GM19463 (cell line): ENCODE results near the gene RHCG.
A peak's percentile ranks its signal among the peaks of the same experiment; 100 is the strongest.

ENCODE experiments used
- ATAC-seq: cut with Tn5 transposase; IDR thresholded peaks from one replicate; pipeline ENCODE4 v1.9.1; 2021; ENCODE audit warnings: mild to moderate bottlenecking, moderate library complexity; ENCODE audit not compliant: unreplicated experiment

The RHCG gene

DNA sequence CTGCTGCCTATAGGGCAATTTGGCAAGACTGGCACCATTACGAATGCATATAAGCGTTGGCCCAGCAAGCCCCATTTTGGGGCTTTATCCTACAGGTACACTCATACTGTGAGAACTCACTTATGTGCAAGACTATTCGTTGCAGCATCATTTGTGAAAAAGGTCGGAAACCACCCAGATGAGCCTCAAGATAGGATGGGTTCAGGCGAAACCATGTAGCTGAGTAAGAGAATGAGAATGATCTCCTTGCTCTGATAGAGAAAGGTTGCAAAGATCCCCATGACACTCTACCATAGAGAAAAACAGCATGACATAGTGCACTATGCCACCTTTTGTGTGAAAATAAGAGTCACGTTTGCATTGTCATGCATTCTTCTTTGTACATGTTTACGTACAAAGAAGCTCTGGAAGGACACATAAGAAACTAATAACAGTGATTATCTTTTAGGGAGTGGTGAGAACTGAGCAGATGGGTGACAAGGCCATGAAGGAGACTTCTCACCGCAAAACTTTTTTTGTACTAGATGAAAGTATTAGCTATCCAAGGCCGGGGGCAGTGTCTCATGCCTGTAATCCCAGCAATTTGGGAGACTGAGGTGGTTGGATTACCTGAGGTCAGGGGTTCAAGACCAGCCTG, 50.0 kb downstream of the RHCG start:
- ATAC-seq, result no peak

- ATAC-seq, result no peak
Measured at GRCh38 chr15:89445518-89445917, 50.9 kb downstream of the RHCG start.

DNA sequence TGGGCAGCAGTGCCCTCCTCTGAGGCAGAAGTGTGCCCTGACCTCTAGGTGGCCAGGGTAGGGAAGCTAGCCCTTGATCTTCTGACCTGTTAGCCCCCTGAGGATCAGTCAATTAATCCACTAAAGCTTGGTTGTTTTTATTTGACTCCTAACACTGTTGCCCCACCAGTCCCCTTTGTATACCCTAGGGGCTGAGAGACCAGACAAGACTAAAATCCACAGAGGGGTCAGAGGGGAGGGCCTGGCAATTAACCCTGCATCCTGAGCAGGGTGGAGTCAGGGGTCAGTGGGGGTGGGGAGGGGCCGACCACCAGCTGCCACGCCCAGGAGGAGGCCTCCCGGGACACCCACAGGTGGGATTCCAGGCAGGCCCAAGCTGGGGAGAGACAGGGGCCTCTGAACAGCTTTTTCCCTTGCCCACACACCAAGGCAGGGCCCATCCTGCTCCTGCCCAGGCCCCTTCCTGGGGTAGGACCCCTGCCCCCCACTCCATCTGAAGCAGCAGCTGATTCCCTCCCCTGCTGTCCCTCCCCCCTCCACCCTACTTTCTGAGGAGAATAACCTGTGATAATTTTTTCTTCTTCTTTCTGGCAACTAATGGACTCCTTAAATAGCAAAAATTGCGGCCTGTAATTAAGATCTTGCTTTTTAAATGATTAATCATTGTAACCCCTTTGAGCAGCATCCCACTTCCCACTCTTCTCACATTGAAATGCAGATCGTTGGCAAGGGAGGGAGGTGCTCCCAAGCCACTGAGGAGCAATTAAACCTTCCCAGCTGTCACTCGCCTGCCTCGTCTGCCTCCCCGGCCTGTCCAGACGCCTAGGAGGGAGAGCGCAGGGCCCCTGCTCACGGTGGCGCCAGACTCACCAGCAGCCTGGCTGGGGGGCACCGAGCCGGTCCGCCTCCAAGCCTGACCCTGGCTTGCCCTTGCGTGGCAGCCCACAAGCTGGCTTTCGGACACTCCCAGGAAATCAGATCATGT, 51.9 kb downstream of the RHCG start:
- no peak for ATAC-seq

GRCh38 chr15:89443581-89443980, 52.8 kb downstream of the RHCG start:
- no peak for ATAC-seq

DNA sequence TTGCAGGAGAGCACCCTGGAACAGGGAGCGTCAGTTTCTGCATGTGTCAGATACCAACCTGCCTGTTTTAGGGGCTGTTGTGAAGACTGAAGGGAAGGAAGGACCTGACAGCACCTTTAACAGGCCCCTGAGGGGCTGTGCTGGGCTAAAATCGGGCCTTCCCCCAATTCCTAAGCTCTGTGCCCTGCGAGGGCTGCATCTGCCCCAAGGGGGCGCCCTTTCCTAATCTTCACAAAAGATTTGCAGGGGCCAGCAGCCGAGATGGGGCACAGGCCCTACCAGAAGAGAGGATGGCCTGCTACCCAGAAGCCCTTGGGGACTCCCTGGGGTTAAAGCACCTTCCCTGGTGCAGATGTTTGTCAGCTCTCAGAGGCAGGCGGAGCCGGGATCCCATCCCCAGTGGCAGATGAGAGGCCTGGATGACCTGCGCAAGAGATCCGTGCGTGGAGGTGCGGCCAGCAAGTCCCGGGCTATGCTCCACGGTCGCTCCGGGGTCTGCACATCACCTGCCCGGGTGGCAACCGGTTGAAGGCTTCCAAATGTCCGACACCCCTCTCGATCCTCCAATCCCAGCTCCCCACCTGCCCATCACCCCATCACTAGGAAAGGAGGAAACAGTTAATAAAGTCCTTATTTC, 53.6 kb downstream of the RHCG start:
- ATAC-seq, result no peak

GRCh38 chr15:89442155-89442554, 54.2 kb downstream of the RHCG start:
- no peak for ATAC-seq

GRCh38 chr15:89441295-89441812, 55.0 kb downstream of the RHCG start:
- ATAC-seq, result peak; percentile 96

- no peak for ATAC-seq
Measured at GRCh38 chr15:89439764-89440163, 56.6 kb downstream of the RHCG start.

DNA sequence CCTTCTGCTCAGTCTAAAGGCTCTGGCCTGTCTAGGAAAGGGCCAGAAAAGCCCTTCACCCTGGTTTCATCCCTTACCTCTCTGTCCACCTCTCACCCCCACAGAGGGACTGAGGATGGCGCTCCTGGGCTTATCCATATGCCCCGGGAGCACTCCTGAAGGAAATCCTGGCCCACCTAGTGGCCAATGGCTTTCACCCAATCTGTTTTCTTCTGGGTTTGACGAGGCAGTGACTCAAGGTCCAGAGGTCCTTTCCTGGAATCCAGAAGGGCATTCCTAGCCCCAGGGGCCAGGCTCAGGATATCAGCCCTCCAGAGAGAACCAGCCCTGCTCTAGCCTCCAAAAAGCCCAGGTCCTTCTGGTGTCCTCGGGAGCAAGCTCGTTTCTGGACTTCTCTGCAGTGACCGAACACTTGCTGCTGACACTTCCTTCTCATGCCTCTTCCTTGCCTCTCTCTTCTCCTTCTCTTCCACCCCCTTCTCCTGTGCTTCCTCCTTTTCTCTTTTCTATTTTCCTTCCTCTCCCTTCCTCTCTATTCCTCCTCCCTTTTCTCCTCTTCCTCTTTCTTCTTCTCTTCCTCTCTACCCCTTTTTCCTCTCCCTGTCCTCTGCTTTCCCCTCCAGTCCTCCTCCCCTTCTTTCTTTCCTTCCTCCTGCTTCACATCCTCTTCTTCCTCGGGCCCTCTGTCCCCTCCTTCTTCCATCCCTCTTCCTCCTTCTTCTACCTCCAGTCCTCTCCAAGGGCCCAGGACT, 59.6 kb downstream of the RHCG start:
- no peak for ATAC-seq

GRCh38 chr15:89435362-89435761, 61.0 kb downstream of the RHCG start:
- ATAC-seq, result no peak

DNA sequence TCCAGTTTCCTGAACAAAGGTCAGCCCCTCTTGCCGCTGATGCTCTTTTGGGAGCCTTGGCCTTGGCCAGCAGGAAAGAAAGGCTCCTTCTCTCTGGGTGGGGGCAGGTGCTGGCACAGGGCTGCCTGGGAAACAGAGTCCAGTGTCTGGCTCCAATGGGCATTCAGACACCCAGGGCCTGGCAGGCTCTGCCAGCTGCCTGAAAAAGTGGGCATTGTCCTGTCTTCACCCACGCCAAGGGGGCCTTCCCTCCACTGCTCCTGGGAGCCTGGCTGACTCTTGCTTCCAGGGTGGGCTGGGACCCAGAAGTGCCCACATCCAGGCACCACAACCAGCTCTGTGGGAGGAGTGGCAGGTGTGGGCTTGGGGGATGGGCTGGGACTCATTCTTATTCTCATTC, 62.7 kb downstream of the RHCG start:
- no peak for ATAC-seq

- ATAC-seq, result peak; percentile 93
Measured at GRCh38 chr15:89430530-89431341, 65.6 kb downstream of the RHCG start.

DNA sequence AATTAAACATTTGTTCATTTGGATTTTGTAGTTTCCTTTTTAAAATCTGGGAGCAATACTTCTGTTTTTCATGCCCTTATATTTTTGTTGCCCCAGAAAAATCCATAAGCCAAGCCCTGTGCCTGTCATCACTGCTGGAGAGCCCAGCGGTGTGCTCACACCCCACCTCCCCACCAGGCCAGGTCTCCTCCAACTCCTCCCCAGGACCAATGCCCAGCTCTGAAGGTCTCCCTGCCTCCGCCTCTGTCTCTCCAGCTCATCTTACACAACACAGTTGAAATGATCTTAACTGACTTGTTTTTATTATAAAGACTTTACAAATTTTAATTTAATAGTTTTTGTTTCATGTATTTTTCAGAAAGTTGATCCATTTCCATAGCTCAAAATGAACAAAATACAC, 66.4 kb downstream of the RHCG start:
- ATAC-seq, result no peak

GRCh38 chr15:89429023-89429422, 67.4 kb downstream of the RHCG start:
- no peak for ATAC-seq

DNA sequence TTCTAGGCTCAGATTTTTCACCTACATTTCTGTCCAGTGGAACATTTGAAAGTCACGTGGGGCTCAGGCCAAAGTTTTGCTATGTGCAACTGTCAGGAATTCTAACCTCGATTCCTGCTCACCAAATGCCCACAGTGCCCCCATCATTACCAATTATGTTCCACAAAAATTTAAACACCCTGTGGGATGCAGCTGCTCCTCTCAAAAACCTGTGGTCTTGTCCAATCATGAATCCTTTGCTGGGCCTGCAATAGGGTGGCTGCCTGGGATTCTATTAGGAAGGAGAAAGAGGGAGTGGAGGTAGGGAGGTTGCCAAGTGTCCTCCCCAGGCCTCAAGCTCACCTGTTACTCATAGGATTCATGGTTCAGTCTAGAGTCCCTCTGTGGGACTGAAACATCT, 68.1 kb downstream of the RHCG start:
- ATAC-seq, result no peak

GRCh38 chr15:89426500-89426899, 69.9 kb downstream of the RHCG start:
- no peak for ATAC-seq

- ATAC-seq, result no peak
Measured at GRCh38 chr15:89423981-89424380, 72.4 kb downstream of the RHCG start.
